Measurements from ENCODE around the gene KCNV2. TPM values are rescaled to one million over a fixed set of nuclear protein-coding genes. Genes with fewer than 3 reads are reported as not detected.

KCNV2 gene
- total RNA-seq, 1 donor from 2014 or later = not detected

DNA sequence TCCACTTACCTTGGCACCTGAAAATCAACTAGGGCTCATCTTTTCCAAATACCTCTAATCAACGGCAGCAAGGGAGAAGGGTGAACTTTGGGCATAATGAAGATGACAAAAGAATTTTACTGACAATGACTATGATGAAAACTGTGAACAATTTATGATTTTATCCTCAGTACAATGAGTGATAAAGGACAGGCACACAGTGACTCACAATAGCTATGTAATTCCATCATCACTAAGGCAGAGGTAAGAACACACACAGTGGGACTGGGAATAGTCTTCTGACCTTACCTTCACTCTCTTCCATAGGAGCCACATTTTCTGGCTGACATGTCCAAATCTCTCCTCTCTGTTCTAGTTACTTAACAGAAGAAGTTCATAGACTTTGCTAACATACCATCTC, 26.1 kb upstream of the KCNV2 start:
- Mint-ChIP-seq H3K9me3 (no peaks in the 10 kb centered on the region), H3K27ac (no peak overlapping the region)
- H3K36me3 ChIP-seq = no peaks in the 10 kb centered on the region

GRCh38 chr9:2691626-2692025, 25.7 kb upstream of the KCNV2 start:
- Histone ChIP-seq H4K20me1 (ENCODE audit: low read depth) (no peaks in the 10 kb centered on the region), H2AFZ (replicated peaks) (no peak overlapping the region), H3K9ac (no peak overlapping the region), H3K4me3 (no peak overlapping the region), H3K79me2 (ENCODE audit: low read depth) (no peaks in the 10 kb centered on the region), H3F3A (ENCODE audit: low read depth) (no peaks in the 10 kb centered on the region), H3K4me1 (no peaks in the 10 kb centered on the region), H3K27ac (no peak overlapping the region), H3K9me3 (ENCODE audit: low read depth) (no peaks in the 10 kb centered on the region), H3K36me3 (no peaks in the 10 kb centered on the region), H3K27me3 (no peaks in the 10 kb centered on the region), H3K4me2 (no peak overlapping the region)
- Mint-ChIP-seq H3K36me3 (no peaks in the 10 kb centered on the region), H3K4me3 (no peak overlapping the region), H3K4me1 (no peaks in the 10 kb centered on the region), H3K9me3 (no peaks in the 10 kb centered on the region), H3K27me3 (ENCODE audit: insufficient read depth, low read depth) (no peaks in the 10 kb centered on the region), H3K27ac (no peak overlapping the region)
- DNase-seq (ENCODE audit: low spot score) = no peak
- no peak for TF ChIP-seq EZH2 (IDR thresholded peaks at IDR 0.05)
- no peak for TF ChIP-seq EZH2phosphoT487 (IDR thresholded peaks at IDR 0.05)
- TF ChIP-seq, protein P1, sequence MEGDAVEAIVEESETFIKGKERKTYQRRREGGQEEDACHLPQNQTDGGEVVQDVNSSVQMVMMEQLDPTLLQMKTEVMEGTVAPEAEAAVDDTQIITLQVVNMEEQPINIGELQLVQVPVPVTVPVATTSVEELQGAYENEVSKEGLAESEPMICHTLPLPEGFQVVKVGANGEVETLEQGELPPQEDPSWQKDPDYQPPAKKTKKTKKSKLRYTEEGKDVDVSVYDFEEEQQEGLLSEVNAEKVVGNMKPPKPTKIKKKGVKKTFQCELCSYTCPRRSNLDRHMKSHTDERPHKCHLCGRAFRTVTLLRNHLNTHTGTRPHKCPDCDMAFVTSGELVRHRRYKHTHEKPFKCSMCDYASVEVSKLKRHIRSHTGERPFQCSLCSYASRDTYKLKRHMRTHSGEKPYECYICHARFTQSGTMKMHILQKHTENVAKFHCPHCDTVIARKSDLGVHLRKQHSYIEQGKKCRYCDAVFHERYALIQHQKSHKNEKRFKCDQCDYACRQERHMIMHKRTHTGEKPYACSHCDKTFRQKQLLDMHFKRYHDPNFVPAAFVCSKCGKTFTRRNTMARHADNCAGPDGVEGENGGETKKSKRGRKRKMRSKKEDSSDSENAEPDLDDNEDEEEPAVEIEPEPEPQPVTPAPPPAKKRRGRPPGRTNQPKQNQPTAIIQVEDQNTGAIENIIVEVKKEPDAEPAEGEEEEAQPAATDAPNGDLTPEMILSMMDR (IDR thresholded peaks at IDR 0.05) = no peak

More for the DNA sequence above, 26.1 kb upstream of the KCNV2 start:
- Histone ChIP-seq H3F3A (ENCODE audit: low read depth) (no peaks in the 10 kb centered on the region), H3K4me1 (no peaks in the 10 kb centered on the region), H3K9me3 (ENCODE audit: low read depth) (no peaks in the 10 kb centered on the region), H3K4me3 (no peak overlapping the region), H3K9ac (no peak overlapping the region), H3K27me3 (no peaks in the 10 kb centered on the region), H3K27ac (no peak overlapping the region), H3K79me2 (ENCODE audit: low read depth) (no peaks in the 10 kb centered on the region), H3K4me2 (no peak overlapping the region), H2AFZ (replicated peaks) (no peak overlapping the region), H4K20me1 (ENCODE audit: low read depth) (no peaks in the 10 kb centered on the region)
- H3K36me3 Mint-ChIP-seq = no peaks in the 10 kb centered on the region
- H3K4me3 Mint-ChIP-seq = no peak overlapping the region
- TF ChIP-seq, protein P1 (IDR thresholded peaks at IDR 0.05) = no peak
- TF ChIP-seq EZH2phosphoT487 (IDR thresholded peaks at IDR 0.05) = no peak
- no peak for TF ChIP-seq EZH2 (IDR thresholded peaks at IDR 0.05)
- H3K4me1 Mint-ChIP-seq = no peaks in the 10 kb centered on the region
- DNase-seq (ENCODE audit: low spot score) = no peak
- H3K27me3 Mint-ChIP-seq (ENCODE audit: insufficient read depth, low read depth) = no peaks in the 10 kb centered on the region

GRCh38 chr9:2693056-2693455, 24.3 kb upstream of the KCNV2 start:
- Histone ChIP-seq H3K4me3 (no peak overlapping the region), H4K20me1 (ENCODE audit: low read depth) (no peaks in the 10 kb centered on the region), H3K9ac (no peak overlapping the region), H3K9me3 (ENCODE audit: low read depth) (no peaks in the 10 kb centered on the region), H3K4me2 (no peak overlapping the region), H3K36me3 (no peaks in the 10 kb centered on the region), H3K27ac (no peak overlapping the region), H3K4me1 (no peaks in the 10 kb centered on the region), H2AFZ (replicated peaks) (no peak overlapping the region), H3K79me2 (ENCODE audit: low read depth) (no peaks in the 10 kb centered on the region), H3F3A (ENCODE audit: low read depth) (no peaks in the 10 kb centered on the region), H3K27me3 (no peaks in the 10 kb centered on the region)
- Mint-ChIP-seq H3K9me3 (no peaks in the 10 kb centered on the region), H3K36me3 (no peaks in the 10 kb centered on the region), H3K4me1 (no peaks in the 10 kb centered on the region), H3K27ac (no peak overlapping the region), H3K4me3 (no peak overlapping the region), H3K27me3 (ENCODE audit: insufficient read depth, low read depth) (no peaks in the 10 kb centered on the region)
- DNase-seq (ENCODE audit: low spot score) = no peak
- TF ChIP-seq, protein P1 (IDR thresholded peaks at IDR 0.05) = no peak
- TF ChIP-seq EZH2phosphoT487 (IDR thresholded peaks at IDR 0.05) (no peak), EZH2 (IDR thresholded peaks at IDR 0.05) (no peak)
